HL-60 (cell line): Measurements from ENCODE around the gene FOXL2NB.

Source experiments
- CTCF ChIP-seq: IDR thresholded peaks from one replicate; pipeline ENCODE4 v1.5.1; 2011; ENCODE audit warnings: low read length, control low read depth, inconsistent platforms; ENCODE audit not compliant: insufficient read depth
- GABPA ChIP-seq: IDR thresholded peaks from 2 replicates; pipeline ENCODE4 v1.6.1; 2012; ENCODE audit warnings: low read depth
- REST ChIP-seq: IDR thresholded peaks from 2 replicates; pipeline ENCODE4 v1.6.1; 2012; ENCODE audit warnings: low read depth; ENCODE audit not compliant: insufficient replicate concordance
- SPI1 ChIP-seq: IDR thresholded peaks from 2 replicates; pipeline ENCODE4 v1.6.1; 2012; ENCODE audit warnings: low read depth, mild to moderate bottlenecking, borderline replicate concordance

GRCh38 chr3:138912237-138912636 is 34.8 kb upstream of the FOXL2NB start:
- no peak for TF ChIP-seq GABPA
- no peak for TF ChIP-seq CTCF
- no peak for TF ChIP-seq SPI1
- TF ChIP-seq REST, result no peak
